Parathyroid adenoma (tissue), 2 donors: Measurements from ENCODE around the gene MAIP1.

Experiments
- H2AFZ ChIP-seq: fragments of 300-600 bp; sonication (generic); one replicate; pipeline ENCODE4 v1.7.0; 2017; ENCODE audit warnings: antibody characterized with exemption, mild to moderate bottlenecking
- H3K27ac ChIP-seq: fragments of 300-600 bp; sonication (generic); one replicate; pipeline ENCODE4 v1.7.0; 2017
- H3K27me3 ChIP-seq: fragments of 300-600 bp; sonication (generic); one replicate; pipeline ENCODE4 v1.7.0; 2017; ENCODE audit warnings: low read length; ENCODE audit not compliant: control insufficient read depth, insufficient read depth
- H3K36me3 ChIP-seq: fragments of 300-600 bp; sonication (generic); one replicate; pipeline ENCODE4 v1.7.0; 2017; ENCODE audit warnings: low read length; ENCODE audit not compliant: control insufficient read depth, insufficient read depth
- H3K4me1 ChIP-seq: fragments of 300-600 bp; sonication (generic); one replicate; pipeline ENCODE4 v1.7.0; 2017; ENCODE audit warnings: control low read depth
- H3K4me2 ChIP-seq: fragments of 300-600 bp; sonication (generic); one replicate; pipeline ENCODE4 v1.7.0; 2017; ENCODE audit warnings: low read length
- H3K4me3 ChIP-seq: fragments of 300-600 bp; sonication (generic); one replicate; pipeline ENCODE4 v1.7.0; 2017; ENCODE audit warnings: low read depth, low read length
- H3K79me2 ChIP-seq: fragments of 300-600 bp; sonication (generic); one replicate; pipeline ENCODE4 v1.7.0; 2017; ENCODE audit warnings: control low read depth
- H3K9ac ChIP-seq: fragments of 300-600 bp; sonication (generic); one replicate; pipeline ENCODE4 v1.7.0; 2017; ENCODE audit warnings: mild to moderate bottlenecking
- H3K9me3 ChIP-seq: fragments of 300-600 bp; sonication (generic); one replicate; pipeline ENCODE4 v1.7.0; 2017; ENCODE audit warnings: low read length; ENCODE audit not compliant: control insufficient read depth
- CTCF ChIP-seq: fragments of 300-600 bp; sonication (generic); IDR thresholded peaks from one replicate; pipeline ENCODE4 v1.7.0; 2017; ENCODE audit warnings: antibody characterized with exemption, mild to moderate bottlenecking
- donor health status: primary hyperparathyroidism.

Gene MAIP1

GRCh38 chr2:199922856-199923255, 32.5 kb upstream of the MAIP1 start:
- H3K9ac ChIP-seq: no peak overlapping the region
- no peak overlapping the region for H2AFZ ChIP-seq
- TF ChIP-seq CTCF: no peak
- H3K79me2 ChIP-seq: peaks cover 13% of the 10 kb centered on the region
- H3K36me3 ChIP-seq: no peaks in the 10 kb centered on the region
- no peak overlapping the region for H3K4me2 ChIP-seq
- no peaks in the 10 kb centered on the region for H3K27me3 ChIP-seq
- no peaks in the 10 kb centered on the region for H3K9me3 ChIP-seq
- no peak overlapping the region for H3K27ac ChIP-seq
- no peak overlapping the region for H3K4me3 ChIP-seq
- no peaks in the 10 kb centered on the region for H3K4me1 ChIP-seq

- no peak overlapping the region for H3K9ac ChIP-seq
- H3K9me3 ChIP-seq: no peaks in the 10 kb centered on the region
- H3K4me2 ChIP-seq: no peak overlapping the region
- no peaks in the 10 kb centered on the region for H3K4me1 ChIP-seq
- peaks cover 10% of the 10 kb centered on the region for H3K79me2 ChIP-seq
- H3K27me3 ChIP-seq: no peaks in the 10 kb centered on the region
- no peaks in the 10 kb centered on the region for H3K36me3 ChIP-seq
- no peak overlapping the region for H3K27ac ChIP-seq
- H3K4me3 ChIP-seq: no peak overlapping the region
- H2AFZ ChIP-seq: no peak overlapping the region
- no peak for TF ChIP-seq CTCF
Measured at GRCh38 chr2:199923924-199924323, 31.5 kb upstream of the MAIP1 start.

- TF ChIP-seq CTCF: no peak
- Histone ChIP-seq H3K4me1 (no peaks in the 10 kb centered on the region), H2AFZ (no peak overlapping the region)
Measured at GRCh38 chr2:199926806-199927205, 28.6 kb upstream of the MAIP1 start.

GRCh38 chr2:199928226-199928625, 27.2 kb upstream of the MAIP1 start:
- TF ChIP-seq CTCF: no peak
- H2AFZ ChIP-seq: no peak overlapping the region
- no peaks in the 10 kb centered on the region for H3K4me1 ChIP-seq

More at GRCh38 chr2:199926806-199927205, 28.6 kb upstream of the MAIP1 start:
- no peak overlapping the region for H3K4me2 ChIP-seq
- no peak overlapping the region for H3K9ac ChIP-seq
- H3K27ac ChIP-seq: no peak overlapping the region
- no peaks in the 10 kb centered on the region for H3K79me2 ChIP-seq
- H3K4me3 ChIP-seq: no peak overlapping the region
- H3K36me3 ChIP-seq: no peaks in the 10 kb centered on the region
- no peaks in the 10 kb centered on the region for H3K9me3 ChIP-seq
- no peaks in the 10 kb centered on the region for H3K27me3 ChIP-seq

GRCh38 chr2:199928626-199929025, 26.8 kb upstream of the MAIP1 start:
- no peak for TF ChIP-seq CTCF
- Histone ChIP-seq H3K4me1 (no peaks in the 10 kb centered on the region), H3K4me3 (no peak overlapping the region), H3K36me3 (no peaks in the 10 kb centered on the region), H3K27ac (no peak overlapping the region), H2AFZ (no peak overlapping the region), H3K27me3 (no peaks in the 10 kb centered on the region), H3K9ac (no peak overlapping the region), H3K9me3 (no peaks in the 10 kb centered on the region), H3K79me2 (no peaks in the 10 kb centered on the region), H3K4me2 (no peak overlapping the region)

More at GRCh38 chr2:199928226-199928625, 27.2 kb upstream of the MAIP1 start:
- Histone ChIP-seq H3K4me3 (no peak overlapping the region), H3K27me3 (no peaks in the 10 kb centered on the region), H3K27ac (no peak overlapping the region), H3K36me3 (no peaks in the 10 kb centered on the region), H3K79me2 (no peaks in the 10 kb centered on the region), H3K9ac (no peak overlapping the region), H3K4me2 (no peak overlapping the region), H3K9me3 (no peaks in the 10 kb centered on the region)
